PC-9 (cell line): ENCODE data around the gene PGK2. TPM values are rescaled to one million over a fixed set of nuclear protein-coding genes. Genes with fewer than 3 reads are reported as not detected.

Source experiments
- BruUV-seq: library from RNA; stranded (reverse); fragments of 400-500 nt; replicated peaks from 2 replicates; lab custom pipeline; 2021; lab: Mats Ljungman, UMichigan
- CTCF ChIA-PET: fragments of 300-600 bp; sonication (Branson Sonifier 250); formaldehyde crosslinking; loops from one replicate; lab custom pipeline; 2022; ENCODE audit warnings: antibody characterized with exemption; lab: Charles Lee
- POLR2A ChIA-PET: fragments of 300-600 bp; sonication (Branson Sonifier 250); formaldehyde crosslinking; loops from one replicate; lab custom pipeline; 2022; ENCODE audit warnings: antibody characterized with exemption; ENCODE audit not compliant: unreplicated experiment; lab: Charles Lee
- DNase-seq, 2 experiments: peaks; one replicate each; pipeline versions ENCODE4 v3.0.0 to v3.0.0-alpha.2; 2015 to 2022; ENCODE audit warnings: mixed read lengths in 1 of 2
- H2AFZ ChIP-seq: fragments of 200-600 bp; sonication (generic); 2 replicates; pipeline ENCODE4 v1.8.1; 2017; ENCODE audit warnings: antibody characterized with exemption
- H3F3A ChIP-seq: fragments of 200-600 bp; sonication (generic); 2 replicates; pipeline ENCODE4 v1.8.1; 2017; ENCODE audit warnings: antibody characterized with exemption, mild to moderate bottlenecking, low read depth; ENCODE audit not compliant: insufficient read depth
- H3K27ac ChIP-seq: fragments of 200-600 bp; sonication (generic); 2 replicates; pipeline ENCODE4 v1.6.1; 2016; ENCODE audit warnings: mixed run types
- H3K27me3 ChIP-seq: fragments of 200-600 bp; sonication (generic); 2 replicates; pipeline ENCODE4 v1.6.1; 2016; ENCODE audit warnings: low read depth, mixed run types; ENCODE audit not compliant: insufficient read depth
- H3K36me3 ChIP-seq: fragments of 200-600 bp; sonication (generic); 2 replicates; pipeline ENCODE4 v1.6.1; 2016; ENCODE audit warnings: low read depth, mixed run types
- H3K4me1 ChIP-seq: fragments of 200-600 bp; sonication (generic); replicated peaks from 2 replicates; pipeline ENCODE4 v1.6.1; 2016; ENCODE audit warnings: mixed run types; ENCODE audit not compliant: insufficient read depth
- H3K4me2 ChIP-seq: fragments of 200-600 bp; sonication (generic); 2 replicates; pipeline ENCODE4 v1.6.1; 2017; ENCODE audit warnings: mixed run types
- H3K4me3 ChIP-seq: fragments of 200-600 bp; sonication (generic); 2 replicates; pipeline ENCODE4 v1.6.1; 2016; ENCODE audit warnings: mixed run types
- H3K79me2 ChIP-seq: fragments of 200-600 bp; sonication (generic); 2 replicates; pipeline ENCODE4 v1.6.1; 2017; ENCODE audit warnings: low read depth, mixed run types
- H3K9me2 ChIP-seq: fragments of 200-600 bp; sonication (generic); 2 replicates; pipeline ENCODE4 v1.8.1; 2017; ENCODE audit warnings: mild to moderate bottlenecking; ENCODE audit not compliant: insufficient read depth
- H3K9me3 ChIP-seq: fragments of 200-600 bp; sonication (generic); 2 replicates; pipeline ENCODE4 v1.8.1; 2016; ENCODE audit warnings: low read depth; ENCODE audit not compliant: insufficient read depth
- H4K20me1 ChIP-seq: fragments of 200-600 bp; sonication (generic); 2 replicates; pipeline ENCODE4 v1.8.1; 2017; ENCODE audit not compliant: insufficient read depth
- EZH2 ChIP-seq: fragments of 200-600 bp; sonication (generic); IDR thresholded peaks from 2 replicates; pipeline ENCODE4 v1.8.0; 2017; ENCODE audit warnings: antibody characterized with exemption, low read depth
- intact Hi-C: fragments of 100-400 bp; cut with micrococcal nuclease; formaldehyde crosslinking; loops from one replicate; pipeline ENCODE4 v1.10.0; 2022; ENCODE audit not compliant: unreplicated experiment
- total RNA-seq: library from RNA; stranded (reverse); gene quantifications from 2 replicates; pipeline ENCODE4 v1.2.3, GENCODE V29; 2021
- TF ChIP-seq, protein P1 (sequence below): fragments of 200-600 bp; sonication (generic); conservative IDR thresholded peaks from 2 replicates; pipeline ENCODE4 v1.6.1; 2017; ENCODE audit warnings: mixed run types, antibody characterized with exemption, mild to moderate bottlenecking, moderate library complexity

The PGK2 gene
- total RNA-seq, 1 experiment from 2014 or later, result not detected

DNA sequence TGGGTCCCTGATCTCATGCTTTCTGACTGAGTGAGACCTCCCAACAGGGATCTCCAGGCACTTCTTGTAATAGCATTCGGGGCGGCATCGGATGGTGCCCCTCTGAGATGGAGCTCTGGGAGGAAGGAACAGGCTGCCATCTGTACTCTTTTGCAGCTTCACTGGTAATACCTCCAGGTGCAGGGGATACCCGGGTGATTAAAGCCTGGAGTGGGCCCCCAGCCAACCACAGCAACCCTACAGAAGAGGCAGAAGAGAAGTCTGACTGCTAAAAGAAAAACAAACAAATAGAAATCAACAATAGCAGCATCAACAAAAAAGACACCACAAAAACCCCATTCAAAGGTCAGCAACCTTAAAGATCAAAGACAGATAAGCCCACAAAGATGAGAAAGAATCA is 19.1 kb upstream of the PGK2 start:
- intact Hi-C loops, result no loop called here

DNA sequence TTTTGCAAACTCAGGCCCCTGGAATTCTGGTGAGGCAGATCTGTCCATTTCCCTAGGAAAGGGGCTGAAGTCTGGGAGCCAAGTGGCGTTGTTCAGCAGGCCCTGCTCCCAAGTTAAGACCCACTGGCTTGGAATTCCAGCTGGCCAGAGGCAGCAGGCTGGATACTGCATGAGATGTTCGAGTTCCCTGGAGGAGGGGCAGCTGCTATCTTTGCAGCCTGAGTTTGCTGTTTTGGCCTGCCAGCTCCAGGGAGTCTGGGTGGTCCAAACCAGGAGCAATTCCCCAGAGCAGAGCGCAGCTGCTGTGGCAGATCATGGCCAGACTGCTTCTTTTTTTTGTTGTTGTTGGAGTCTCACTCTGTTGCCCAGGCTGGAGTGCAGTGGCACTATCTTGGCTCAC is 18.2 kb upstream of the PGK2 start:
- no peak overlapping the region for H3K27ac ChIP-seq
- CTCF ChIA-PET, result no interaction called here
- no TSS peak for BruUV-seq
- H3K79me2 ChIP-seq, result no peaks in the 10 kb centered on the region
- no peak overlapping the region for H2AFZ ChIP-seq
- H3K9me3 ChIP-seq, result no peaks in the 10 kb centered on the region
- intact Hi-C loops, result no loop called here
- H3F3A ChIP-seq, result no peaks in the 10 kb centered on the region
- TF ChIP-seq, protein P1, sequence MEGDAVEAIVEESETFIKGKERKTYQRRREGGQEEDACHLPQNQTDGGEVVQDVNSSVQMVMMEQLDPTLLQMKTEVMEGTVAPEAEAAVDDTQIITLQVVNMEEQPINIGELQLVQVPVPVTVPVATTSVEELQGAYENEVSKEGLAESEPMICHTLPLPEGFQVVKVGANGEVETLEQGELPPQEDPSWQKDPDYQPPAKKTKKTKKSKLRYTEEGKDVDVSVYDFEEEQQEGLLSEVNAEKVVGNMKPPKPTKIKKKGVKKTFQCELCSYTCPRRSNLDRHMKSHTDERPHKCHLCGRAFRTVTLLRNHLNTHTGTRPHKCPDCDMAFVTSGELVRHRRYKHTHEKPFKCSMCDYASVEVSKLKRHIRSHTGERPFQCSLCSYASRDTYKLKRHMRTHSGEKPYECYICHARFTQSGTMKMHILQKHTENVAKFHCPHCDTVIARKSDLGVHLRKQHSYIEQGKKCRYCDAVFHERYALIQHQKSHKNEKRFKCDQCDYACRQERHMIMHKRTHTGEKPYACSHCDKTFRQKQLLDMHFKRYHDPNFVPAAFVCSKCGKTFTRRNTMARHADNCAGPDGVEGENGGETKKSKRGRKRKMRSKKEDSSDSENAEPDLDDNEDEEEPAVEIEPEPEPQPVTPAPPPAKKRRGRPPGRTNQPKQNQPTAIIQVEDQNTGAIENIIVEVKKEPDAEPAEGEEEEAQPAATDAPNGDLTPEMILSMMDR, result no peak
- TF ChIP-seq EZH2, result no peak
- DNase-seq, result no peak
- no peaks in the 10 kb centered on the region for H4K20me1 ChIP-seq
- no peaks in the 10 kb centered on the region for H3K9me2 ChIP-seq
- no peak overlapping the region for H3K4me3 ChIP-seq
- H3K4me2 ChIP-seq, result no peak overlapping the region
- H3K4me1 ChIP-seq, result no peaks in the 10 kb centered on the region
- POLR2A ChIA-PET, result no interaction called here
- H3K36me3 ChIP-seq, result no peaks in the 10 kb centered on the region
- no peaks in the 10 kb centered on the region for H3K27me3 ChIP-seq

More for the DNA sequence above, 19.1 kb upstream of the PGK2 start:
- H2AFZ ChIP-seq, result no peak overlapping the region
- no peaks in the 10 kb centered on the region for H3K27me3 ChIP-seq
- no peaks in the 10 kb centered on the region for H3K79me2 ChIP-seq
- no peaks in the 10 kb centered on the region for H3K4me1 ChIP-seq
- ChIA-PET POLR2A (no interaction called here), CTCF (no interaction called here)
- BruUV-seq, result no TSS peak
- H3K36me3 ChIP-seq, result no peaks in the 10 kb centered on the region
- no peak for TF ChIP-seq EZH2
- TF ChIP-seq, protein P1, result no peak
- H3K27ac ChIP-seq, result no peak overlapping the region
- H3K4me2 ChIP-seq, result no peak overlapping the region
- H3K9me2 ChIP-seq, result no peaks in the 10 kb centered on the region
- no peak overlapping the region for H3K4me3 ChIP-seq
- H3K9me3 ChIP-seq, result no peaks in the 10 kb centered on the region
- no peak for DNase-seq
- no peaks in the 10 kb centered on the region for H3F3A ChIP-seq
- no peaks in the 10 kb centered on the region for H4K20me1 ChIP-seq

DNA sequence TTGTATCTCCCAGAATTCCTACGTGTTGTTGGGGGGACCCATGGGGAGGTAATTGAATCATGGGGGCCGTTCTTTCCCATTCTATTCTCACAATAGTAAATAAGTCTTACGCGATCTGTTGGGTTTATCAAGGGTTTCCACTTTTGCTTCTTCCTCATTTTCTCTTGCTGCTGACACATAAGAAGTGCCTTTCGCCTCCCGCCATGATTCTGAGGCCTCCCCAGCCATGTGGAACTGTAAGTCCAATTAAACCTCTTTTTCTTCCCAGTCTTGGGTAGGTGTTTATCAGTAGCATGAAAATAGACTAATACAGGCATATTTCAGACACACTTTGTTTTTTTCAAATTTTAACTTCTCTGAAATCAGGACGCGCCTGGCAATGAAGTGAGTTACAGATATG is 14.4 kb upstream of the PGK2 start:
- Histone ChIP-seq H3K4me3 (no peak overlapping the region), H2AFZ (no peak overlapping the region), H3K79me2 (no peaks in the 10 kb centered on the region), H3K4me1 (no peaks in the 10 kb centered on the region), H3K36me3 (no peaks in the 10 kb centered on the region), H3K9me3 (no peaks in the 10 kb centered on the region), H3K9me2 (no peaks in the 10 kb centered on the region), H4K20me1 (no peaks in the 10 kb centered on the region), H3K27me3 (no peaks in the 10 kb centered on the region), H3K4me2 (no peak overlapping the region), H3K27ac (no peak overlapping the region), H3F3A (no peaks in the 10 kb centered on the region)
- CTCF ChIA-PET, result no interaction called here
- TF ChIP-seq, protein P1, result no peak
- no peak for TF ChIP-seq EZH2
- POLR2A ChIA-PET, result no interaction called here
- intact Hi-C loops, result no loop called here
- no peak for DNase-seq
- BruUV-seq, result no TSS peak
